HepG2 (cell line): Measurements from ENCODE around the gene MTSS2. TPM values are rescaled to one million over a fixed set of nuclear protein-coding genes. Genes with fewer than 3 reads are reported as not detected.
A peak's percentile ranks its signal among the peaks of the same experiment; 100 is the strongest.

Experiments
- BATF2 ChIP-seq: sonication (generic); formaldehyde crosslinking; IDR thresholded peaks from 2 replicates; pipeline ENCODE4 v1.8.0; 2022; ENCODE audit warnings: mild to moderate bottlenecking, missing genetic modification reagents, moderate library complexity
- DNMT1 ChIP-seq: sonication (generic); formaldehyde crosslinking; IDR thresholded peaks from 2 replicates; pipeline ENCODE4 v1.5.1; 2020; ENCODE audit warnings: mild to moderate bottlenecking, missing genetic modification reagents
- ELF4 ChIP-seq: sonication (generic); formaldehyde crosslinking; IDR thresholded peaks from 2 replicates; pipeline ENCODE4 v1.5.0; 2020; ENCODE audit warnings: missing genetic modification reagents, mild to moderate bottlenecking, moderate library complexity, borderline replicate concordance
- FOXK2 ChIP-seq: fragments of 450-650 bp; IDR thresholded peaks from 2 replicates; pipeline ENCODE4 v1.6.1; 2016
- GABPA ChIP-seq, 2 experiments: IDR thresholded peaks; 2 replicates each; pipeline ENCODE4 v1.6.1; 2011 to 2016; ENCODE audit warnings: low read depth in 2 of 2, low read length in 1 of 2, missing biosample characterization in 1 of 2, missing genetic modification characterization in 1 of 2
- KLF16 ChIP-seq, 2 experiments: sonication (generic) in 1 of 2; formaldehyde crosslinking in 1 of 2; IDR thresholded peaks; 2 replicates each; pipeline versions ENCODE4 v1.6.1 to v1.8.0; 2016 to 2023; ENCODE audit warnings: missing genetic modification reagents in 2 of 2, missing compliant biosample characterization in 1 of 2
- MEF2D ChIP-seq: sonication (generic); formaldehyde crosslinking; IDR thresholded peaks from 2 replicates; pipeline ENCODE4 v1.5.1; 2020; ENCODE audit warnings: mild to moderate bottlenecking, missing genetic modification reagents
- PBX3 ChIP-seq: sonication (generic); formaldehyde crosslinking; IDR thresholded peaks from 2 replicates; pipeline ENCODE4 v1.8.1; 2023; ENCODE audit warnings: missing genetic modification reagents, inconsistent platforms, borderline replicate concordance
- RORA ChIP-seq: sonication (generic); formaldehyde crosslinking; IDR thresholded peaks from 2 replicates; pipeline ENCODE4 v1.5.0; 2020; ENCODE audit warnings: mild to moderate bottlenecking, missing genetic modification reagents, moderate library complexity
- SOX13 ChIP-seq, 3 experiments: fragments of 450-650 bp in 1 of 3; sonication (generic) in 1 of 3; formaldehyde crosslinking in 1 of 3; IDR thresholded peaks in 2 of 3; conservative IDR thresholded peaks in 1 of 3; 2 replicates each; pipeline versions ENCODE4 v1.5.0 to v1.6.1; 2016 to 2020; ENCODE audit warnings: antibody characterized with exemption in 1 of 3, mild to moderate bottlenecking in 1 of 3, missing compliant biosample characterization in 1 of 3, missing genetic modification reagents in 1 of 3, moderate library complexity in 1 of 3
- TFDP1 ChIP-seq: IDR thresholded peaks from 2 replicates; pipeline ENCODE4 v1.6.1; 2016; ENCODE audit warnings: missing compliant biosample characterization, missing genetic modification reagents, borderline replicate concordance
- THYN1 ChIP-seq: sonication (generic); formaldehyde crosslinking; IDR thresholded peaks from 2 replicates; pipeline ENCODE4 v1.8.1; 2023; ENCODE audit warnings: low read depth, mild to moderate bottlenecking, moderate library complexity, missing genetic modification reagents, borderline replicate concordance
- ZBTB2 ChIP-seq: sonication (generic); formaldehyde crosslinking; IDR thresholded peaks from 2 replicates; pipeline ENCODE4 v1.8.0; 2022; ENCODE audit warnings: low read depth, missing genetic modification reagents
- ZNF44 ChIP-seq: sonication (generic); formaldehyde crosslinking; IDR thresholded peaks from 2 replicates; pipeline ENCODE4 v1.5.1; 2020; ENCODE audit warnings: mild to moderate bottlenecking, missing genetic modification reagents
- ZNF543 ChIP-seq: sonication (generic); formaldehyde crosslinking; IDR thresholded peaks from 2 replicates; pipeline ENCODE4 v1.4.0; 2020; ENCODE audit warnings: mild to moderate bottlenecking, missing genetic modification reagents
- polyA plus RNA-seq, 8 experiments: library from polyadenylated mRNA; depleted of rRNA in 3 of 8; stranded (reverse) in 7 of 8; unstranded in 1 of 8; fragments of >200 nt; fragmentation: Illumina TruSeq in 4 of 8; extraction: Trizol in 4 of 8; gene quantifications; 2 replicates each; pipeline versions ENCODE4 v1.2.1 to v1.2.3, GENCODE V29; 2011 to 2016; ENCODE audit warnings: low read depth in 4 of 8, missing spikeins in 1 of 8, mixed read lengths in 1 of 8; ENCODE audit not compliant: insufficient read depth in 1 of 8
- total RNA-seq, 5 experiments: library from RNA; depleted of rRNA; stranded (reverse); fragments of >200 nt; fragmentation: Illumina TruSeq; extraction: Trizol; gene quantifications; 2 replicates each; pipeline ENCODE4 v1.2.3, GENCODE V29; 2016; ENCODE audit warnings: low read depth in 1 of 5
- TF ChIP-seq, protein P1 (sequence below): IDR thresholded peaks from 2 replicates; pipeline ENCODE4 v1.6.1; 2016; ENCODE audit warnings: low read depth, missing genetic modification reagents, missing compliant biosample characterization

MTSS2 gene
- total and polyA plus RNA-seq, 2 of the 13 experiments (the other 11 are each of a cell fraction or from before 2014, with no cell fraction given) = 132 to 242 TPM

DNA sequence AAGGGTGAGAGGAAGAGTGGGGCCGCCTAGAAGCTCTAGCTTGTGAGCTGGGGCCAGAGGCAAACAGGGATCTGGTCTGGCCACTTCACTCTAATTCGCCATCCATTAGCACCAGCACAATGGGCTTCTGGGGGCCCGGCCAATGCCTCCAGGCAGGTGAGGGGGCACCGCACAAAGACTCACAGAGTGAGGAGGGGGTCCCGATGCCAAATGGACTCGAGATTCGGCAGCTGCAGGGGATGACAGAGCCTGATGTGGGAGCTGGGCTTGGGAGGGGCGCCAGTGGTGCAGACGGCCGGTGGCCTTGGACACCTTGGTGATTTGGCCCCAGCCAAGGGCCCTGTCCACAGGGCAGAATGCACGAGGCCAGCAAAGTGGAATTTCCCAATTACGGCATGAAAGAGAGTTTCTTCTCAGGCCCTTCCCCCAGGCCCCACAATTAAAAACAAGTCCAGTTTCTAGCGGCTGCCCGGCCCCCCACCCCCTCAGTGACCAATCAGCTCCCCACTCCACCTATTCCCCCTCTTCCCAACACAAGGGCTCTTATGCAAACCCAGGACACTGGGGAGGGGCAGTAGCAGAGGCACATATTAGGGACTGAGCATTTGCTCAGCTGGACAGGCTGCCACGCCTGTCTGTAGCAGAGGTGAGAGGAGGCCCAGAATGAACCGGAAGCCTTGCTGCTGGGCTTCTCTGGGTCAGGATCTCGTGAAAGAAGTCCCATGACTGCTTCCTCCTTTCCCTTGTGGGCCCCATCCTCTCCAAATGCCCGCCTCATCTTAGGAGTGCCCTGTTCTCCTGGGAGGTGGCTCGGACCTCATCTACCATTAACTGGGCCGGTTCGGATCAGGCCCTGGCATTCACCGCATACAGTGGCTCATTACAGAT lies 39.4 kb upstream of the MTSS2 start (continued):
- TF ChIP-seq, protein P1, sequence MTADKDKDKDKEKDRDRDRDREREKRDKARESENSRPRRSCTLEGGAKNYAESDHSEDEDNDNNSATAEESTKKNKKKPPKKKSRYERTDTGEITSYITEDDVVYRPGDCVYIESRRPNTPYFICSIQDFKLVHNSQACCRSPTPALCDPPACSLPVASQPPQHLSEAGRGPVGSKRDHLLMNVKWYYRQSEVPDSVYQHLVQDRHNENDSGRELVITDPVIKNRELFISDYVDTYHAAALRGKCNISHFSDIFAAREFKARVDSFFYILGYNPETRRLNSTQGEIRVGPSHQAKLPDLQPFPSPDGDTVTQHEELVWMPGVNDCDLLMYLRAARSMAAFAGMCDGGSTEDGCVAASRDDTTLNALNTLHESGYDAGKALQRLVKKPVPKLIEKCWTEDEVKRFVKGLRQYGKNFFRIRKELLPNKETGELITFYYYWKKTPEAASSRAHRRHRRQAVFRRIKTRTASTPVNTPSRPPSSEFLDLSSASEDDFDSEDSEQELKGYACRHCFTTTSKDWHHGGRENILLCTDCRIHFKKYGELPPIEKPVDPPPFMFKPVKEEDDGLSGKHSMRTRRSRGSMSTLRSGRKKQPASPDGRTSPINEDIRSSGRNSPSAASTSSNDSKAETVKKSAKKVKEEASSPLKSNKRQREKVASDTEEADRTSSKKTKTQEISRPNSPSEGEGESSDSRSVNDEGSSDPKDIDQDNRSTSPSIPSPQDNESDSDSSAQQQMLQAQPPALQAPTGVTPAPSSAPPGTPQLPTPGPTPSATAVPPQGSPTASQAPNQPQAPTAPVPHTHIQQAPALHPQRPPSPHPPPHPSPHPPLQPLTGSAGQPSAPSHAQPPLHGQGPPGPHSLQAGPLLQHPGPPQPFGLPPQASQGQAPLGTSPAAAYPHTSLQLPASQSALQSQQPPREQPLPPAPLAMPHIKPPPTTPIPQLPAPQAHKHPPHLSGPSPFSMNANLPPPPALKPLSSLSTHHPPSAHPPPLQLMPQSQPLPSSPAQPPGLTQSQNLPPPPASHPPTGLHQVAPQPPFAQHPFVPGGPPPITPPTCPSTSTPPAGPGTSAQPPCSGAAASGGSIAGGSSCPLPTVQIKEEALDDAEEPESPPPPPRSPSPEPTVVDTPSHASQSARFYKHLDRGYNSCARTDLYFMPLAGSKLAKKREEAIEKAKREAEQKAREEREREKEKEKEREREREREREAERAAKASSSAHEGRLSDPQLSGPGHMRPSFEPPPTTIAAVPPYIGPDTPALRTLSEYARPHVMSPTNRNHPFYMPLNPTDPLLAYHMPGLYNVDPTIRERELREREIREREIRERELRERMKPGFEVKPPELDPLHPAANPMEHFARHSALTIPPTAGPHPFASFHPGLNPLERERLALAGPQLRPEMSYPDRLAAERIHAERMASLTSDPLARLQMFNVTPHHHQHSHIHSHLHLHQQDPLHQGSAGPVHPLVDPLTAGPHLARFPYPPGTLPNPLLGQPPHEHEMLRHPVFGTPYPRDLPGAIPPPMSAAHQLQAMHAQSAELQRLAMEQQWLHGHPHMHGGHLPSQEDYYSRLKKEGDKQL (CRISPR knock-in tag) = peak; percentile 68
- TF ChIP-seq TFDP1 = peak; percentile 72; the same call in 1 of the 2 replicates
- TF ChIP-seq THYN1 (CRISPR knock-in tag) = no peak
- peak; percentile 75; the same call in 1 of the 2 replicates for TF ChIP-seq ZNF543
- peak; percentile 91 for TF ChIP-seq FOXK2
- TF ChIP-seq PBX3 (CRISPR knock-in tag) = peak; percentile 59; the same call in 1 of the 2 replicates
- peak; percentile 88 for TF ChIP-seq DNMT1 (CRISPR knock-in tag)
- peak; percentile 36 for TF ChIP-seq SOX13 (IDR thresholded peaks at IDR 0.05)
- peak in 1 of 2 experiments; percentile 84; a peak in 2 of 4 replicates for TF ChIP-seq SOX13 (CRISPR knock-in tag; conservative IDR thresholded peaks at IDR 0.05 in 1 of 2, IDR thresholded peaks at IDR 0.05 in 1 of 2)
- peak; percentile 61; the same call in 1 of the 2 replicates for TF ChIP-seq BATF2
- no peak for TF ChIP-seq RORA (CRISPR knock-in tag)
- peak; percentile 85 for TF ChIP-seq ELF4 (CRISPR knock-in tag)
- TF ChIP-seq MEF2D (CRISPR knock-in tag) = peak; percentile 49
- peak; percentile 11 for TF ChIP-seq ZBTB2 (CRISPR knock-in tag)
- peak; percentile 45 for TF ChIP-seq GABPA (IDR thresholded peaks at IDR 0.05; ENCODE audit: low read depth, low read length)
- peak; percentile 86 for TF ChIP-seq GABPA (CRISPR knock-in tag; IDR thresholded peaks at IDR 0.05; ENCODE audit: low read depth)
- peak; percentile 82; the same call in 1 of the 2 replicates for TF ChIP-seq ZNF44 (CRISPR knock-in tag)
- peak in 1 of 2 experiments; percentile 93; a peak in 2 of 4 replicates for TF ChIP-seq KLF16 (CRISPR knock-in tag; IDR thresholded peaks at IDR 0.05)
